MM.1S (cell line): ENCODE results near the gene ISL1.

Experiments
- DNase-seq: peaks from one replicate; pipeline ENCODE4 v3.0.0-alpha.2; 2015
- H2AFZ ChIP-seq: fragments of 300-600 bp; sonication (generic); 2 replicates; pipeline ENCODE4 v1.6.0; 2016; ENCODE audit warnings: antibody characterized with exemption, low read length
- H3F3A ChIP-seq: fragments of 300-600 bp; sonication (generic); 2 replicates; pipeline ENCODE4 v1.6.1; 2016; ENCODE audit warnings: mild to moderate bottlenecking, antibody characterized with exemption, low read length, moderate library complexity, mixed read lengths; ENCODE audit not compliant: insufficient read depth
- H3K27ac ChIP-seq: fragments of 300-600 bp; sonication (generic); 2 replicates; pipeline ENCODE4 v1.5.1; 2016; ENCODE audit warnings: mild to moderate bottlenecking, low read length
- H3K27me3 ChIP-seq: fragments of 300-600 bp; sonication (generic); replicated peaks from 2 replicates; pipeline ENCODE4 v1.6.0; 2016; ENCODE audit warnings: low read length; ENCODE audit not compliant: insufficient read depth
- H3K36me3 ChIP-seq: fragments of 300-600 bp; sonication (generic); replicated peaks from 2 replicates; pipeline ENCODE4 v1.6.1; 2016; ENCODE audit warnings: mild to moderate bottlenecking, low read length, mixed read lengths; ENCODE audit not compliant: insufficient read depth
- H3K4me1 ChIP-seq: fragments of 300-600 bp; sonication (generic); 2 replicates; pipeline ENCODE4 v1.6.1; 2016; ENCODE audit warnings: low read length, mixed read lengths
- H3K4me2 ChIP-seq: fragments of 300-600 bp; sonication (generic); 2 replicates; pipeline ENCODE4 v1.6.0; 2016; ENCODE audit warnings: low read depth, low read length
- H3K4me3 ChIP-seq: fragments of 300-600 bp; sonication (generic); 2 replicates; pipeline ENCODE4 v1.5.1; 2016; ENCODE audit warnings: low read length, mixed read lengths
- H3K79me2 ChIP-seq: fragments of 300-600 bp; sonication (generic); 2 replicates; pipeline ENCODE4 v1.6.1; 2016; ENCODE audit warnings: mixed run types, low read length, mixed read lengths
- H3K9ac ChIP-seq: fragments of 300-600 bp; sonication (generic); 2 replicates; pipeline ENCODE4 v1.6.1; 2016; ENCODE audit warnings: low read length, mixed read lengths
- H3K9me2 ChIP-seq: fragments of 300-600 bp; sonication (generic); replicated peaks from 2 replicates; pipeline ENCODE4 v1.6.1; 2016; ENCODE audit warnings: mild to moderate bottlenecking, low read length, mixed read lengths; ENCODE audit not compliant: insufficient read depth
- H3K9me3 ChIP-seq: fragments of 300-600 bp; sonication (generic); replicated peaks from 2 replicates; pipeline ENCODE4 v1.6.1; 2016; ENCODE audit warnings: mild to moderate bottlenecking, low read length, mixed read lengths; ENCODE audit not compliant: insufficient read depth
- H4K20me1 ChIP-seq: fragments of 300-600 bp; sonication (generic); 2 replicates; pipeline ENCODE4 v1.6.1; 2016; ENCODE audit warnings: mild to moderate bottlenecking, low read length, moderate library complexity, mixed read lengths; ENCODE audit not compliant: insufficient read depth
- CTCF ChIP-seq: fragments of 300-600 bp; sonication (generic); IDR thresholded peaks from 2 replicates; pipeline ENCODE4 v1.5.1; 2016; ENCODE audit warnings: antibody characterized with exemption, low read length, mixed read lengths
- EZH2 ChIP-seq: fragments of 300-600 bp; sonication (generic); optimal IDR thresholded peaks from 2 replicates; pipeline ENCODE3; 2017; ENCODE audit warnings: low read depth, mild to moderate bottlenecking, antibody characterized with exemption, low read length, mixed read lengths
- EZH2phosphoT487 ChIP-seq: fragments of 300-600 bp; sonication (generic); IDR thresholded peaks from 2 replicates; pipeline ENCODE4 v1.6.1; 2018; ENCODE audit warnings: antibody characterized with exemption, low read length

ISL1 gene

DNA sequence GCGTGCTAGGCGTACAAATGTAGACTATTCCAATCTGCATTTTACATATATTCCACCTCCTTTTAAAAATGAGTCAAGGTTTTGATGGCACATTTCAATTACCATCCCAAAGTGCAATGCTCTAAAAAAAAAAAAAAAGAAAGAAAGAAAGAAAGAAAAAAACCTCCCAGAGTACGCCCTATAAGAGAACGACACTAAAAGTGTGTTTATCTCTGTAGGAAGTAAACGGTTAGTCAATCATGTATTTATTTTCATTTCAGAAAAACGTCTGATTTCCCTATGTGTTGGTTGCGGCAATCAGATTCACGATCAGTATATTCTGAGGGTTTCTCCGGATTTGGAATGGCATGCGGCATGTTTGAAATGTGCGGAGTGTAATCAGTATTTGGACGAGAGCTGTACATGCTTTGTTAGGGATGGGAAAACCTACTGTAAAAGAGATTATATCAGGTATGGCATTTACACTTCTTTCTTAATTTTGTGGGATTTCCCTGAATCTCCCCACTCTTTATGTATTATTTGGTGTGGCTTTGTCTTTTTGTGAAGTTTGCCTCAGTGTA lies 1.1 kb downstream of the ISL1 start:
- Histone ChIP-seq H3F3A (peaks cover 2% of the 10 kb centered on the region; the same call in 1 of the 2 replicates), H3K4me3 (no peak overlapping the region), H3K9me3 (no peaks in the 10 kb centered on the region), H3K9me2 (no peaks in the 10 kb centered on the region), H3K79me2 (no peaks in the 10 kb centered on the region), H3K4me1 (peaks cover 3% of the 10 kb centered on the region; the same call in 1 of the 2 replicates), H3K4me2 (no peak overlapping the region), H3K36me3 (no peaks in the 10 kb centered on the region), H4K20me1 (no peaks in the 10 kb centered on the region), H3K27me3 (peaks cover 20% of the 10 kb centered on the region), H2AFZ (no peak overlapping the region), H3K27ac (no peak overlapping the region), H3K9ac (no peak overlapping the region)
- DNase-seq: no peak
- TF ChIP-seq EZH2phosphoT487 (no peak), EZH2 (no peak), CTCF (no peak)

DNA sequence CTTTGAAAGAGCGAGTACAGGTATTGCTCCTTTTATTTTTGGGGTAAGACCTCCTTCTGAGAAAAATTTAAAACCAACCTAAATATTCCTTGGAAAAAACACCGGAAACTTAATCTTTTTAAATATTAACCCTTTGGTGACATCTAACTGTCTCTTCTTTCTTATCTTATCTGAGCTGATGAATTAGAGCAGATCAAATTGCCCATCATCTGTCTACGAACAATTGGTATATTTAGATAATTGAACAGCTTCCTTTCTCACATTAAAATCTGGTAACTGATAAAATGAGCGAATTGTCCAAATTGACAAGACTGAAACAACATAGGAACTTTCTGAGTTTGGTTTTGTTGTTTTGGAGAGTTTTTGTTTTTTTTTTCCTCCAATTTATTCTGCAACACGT lies 2.0 kb downstream of the ISL1 start:
- no peaks in the 10 kb centered on the region for H3F3A ChIP-seq
- H4K20me1 ChIP-seq: no peaks in the 10 kb centered on the region
- H3K4me3 ChIP-seq: no peak overlapping the region
- H3K9ac ChIP-seq: no peak overlapping the region
- H3K9me2 ChIP-seq: no peaks in the 10 kb centered on the region
- no peak overlapping the region for H2AFZ ChIP-seq
- H3K36me3 ChIP-seq: no peaks in the 10 kb centered on the region
- H3K79me2 ChIP-seq: no peaks in the 10 kb centered on the region
- H3K27ac ChIP-seq: no peak overlapping the region
- no peak for DNase-seq
- H3K4me2 ChIP-seq: no peak overlapping the region
- TF ChIP-seq EZH2phosphoT487 (no peak), CTCF (no peak), EZH2 (no peak)
- H3K27me3 ChIP-seq: peaks cover 12% of the 10 kb centered on the region
- no peaks in the 10 kb centered on the region for H3K4me1 ChIP-seq
- H3K9me3 ChIP-seq: no peaks in the 10 kb centered on the region

DNA sequence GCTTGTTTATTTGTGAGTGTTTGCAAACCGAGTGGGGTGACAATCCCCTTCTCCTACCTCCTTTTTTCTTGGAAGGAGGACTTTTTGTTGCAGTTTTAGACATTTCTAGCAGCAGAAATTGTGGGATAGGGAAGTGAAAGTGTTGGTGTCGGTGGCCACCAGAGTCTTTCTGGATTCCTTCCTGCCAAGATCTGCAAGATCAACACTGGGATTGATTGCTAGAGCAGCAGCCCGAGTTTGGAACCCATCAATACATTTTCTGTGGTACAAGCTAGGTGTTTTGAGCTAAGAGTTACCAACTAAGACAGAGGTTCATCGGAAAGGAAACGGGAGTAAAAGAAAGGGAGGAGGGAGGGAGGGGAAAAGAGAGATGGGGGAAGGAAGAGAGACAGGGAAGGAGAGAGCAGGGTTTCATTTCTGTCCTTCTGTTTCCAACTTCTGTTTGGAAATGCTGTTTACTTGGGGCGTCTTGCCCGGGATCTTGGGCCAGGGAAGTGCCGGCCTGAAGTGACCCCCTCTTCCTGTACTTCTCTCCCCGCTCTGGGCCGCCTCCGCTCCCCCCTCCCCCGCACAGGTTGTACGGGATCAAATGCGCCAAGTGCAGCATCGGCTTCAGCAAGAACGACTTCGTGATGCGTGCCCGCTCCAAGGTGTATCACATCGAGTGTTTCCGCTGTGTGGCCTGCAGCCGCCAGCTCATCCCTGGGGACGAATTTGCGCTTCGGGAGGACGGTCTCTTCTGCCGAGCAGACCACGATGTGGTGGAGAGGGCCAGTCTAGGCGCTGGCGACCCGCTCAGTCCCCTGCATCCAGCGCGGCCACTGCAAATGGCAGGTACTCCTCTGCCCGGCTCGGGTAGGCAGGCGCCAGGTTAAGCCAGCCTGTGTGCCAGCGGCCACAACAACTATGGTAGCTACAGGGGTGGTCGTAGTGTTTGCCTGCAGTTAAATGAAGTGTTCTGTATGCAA lies 4.0 kb downstream of the ISL1 start:
- H3K4me2 ChIP-seq: no peak overlapping the region
- DNase-seq: no peak
- H3F3A ChIP-seq: no peaks in the 10 kb centered on the region
- no peaks in the 10 kb centered on the region for H3K9me3 ChIP-seq
- H3K9me2 ChIP-seq: no peaks in the 10 kb centered on the region
- no peaks in the 10 kb centered on the region for H3K79me2 ChIP-seq
- H3K27me3 ChIP-seq: peaks cover under 1% of the 10 kb centered on the region; the same call in 1 of the 2 replicates
- H3K9ac ChIP-seq: no peak overlapping the region
- no peak overlapping the region for H3K4me3 ChIP-seq
- H2AFZ ChIP-seq: no peak overlapping the region
- H3K36me3 ChIP-seq: no peaks in the 10 kb centered on the region
- no peak overlapping the region for H3K27ac ChIP-seq
- no peaks in the 10 kb centered on the region for H3K4me1 ChIP-seq
- H4K20me1 ChIP-seq: no peaks in the 10 kb centered on the region
- no peak for TF ChIP-seq EZH2
- no peak for TF ChIP-seq EZH2phosphoT487
- no peak for TF ChIP-seq CTCF
